CD4-positive, alpha-beta T cell treated with Interferon gamma for 1 hour (primary cell): ENCODE results near the gene ATP6V0E2.
"Not testable (repeated sequence)": the region's sequence is repeated elsewhere in the genome, so short reads cannot be mapped to it uniquely, and the experiment has no call there.

Experiments used
- DNase-seq: peaks from one replicate; pipeline ENCODE4 v3.0.0-alpha.2; 2020

The ATP6V0E2 gene

GRCh38 chr7:149880638-149881311, 7.0 kb downstream of the ATP6V0E2 start:
- DNase-seq = no peak

GRCh38 chr7:149881328-149882247, 7.8 kb downstream of the ATP6V0E2 start:
- DNase-seq = no peak

- no peak for DNase-seq
These were observed 8.7 kb downstream of the ATP6V0E2 start for GRCh38 chr7:149882248-149883047.

- no peak for DNase-seq
These were observed 9.3 kb downstream of the ATP6V0E2 start for GRCh38 chr7:149883048-149883438.

- peak; percentile 48 for DNase-seq
These were observed 9.7 kb downstream of the ATP6V0E2 start for GRCh38 chr7:149883452-149883861.

- no peak for DNase-seq
These were observed 10.2 kb downstream of the ATP6V0E2 start for GRCh38 chr7:149884016-149884415.

GRCh38 chr7:149884541-149884940, 10.8 kb downstream of the ATP6V0E2 start:
- no peak for DNase-seq

GRCh38 chr7:149885191-149886017, 11.6 kb downstream of the ATP6V0E2 start:
- no peak for DNase-seq

- DNase-seq = no peak
These were observed 12.2 kb downstream of the ATP6V0E2 start for GRCh38 chr7:149886018-149886415.

GRCh38 chr7:149887311-149887710, 13.5 kb downstream of the ATP6V0E2 start:
- DNase-seq = no peak

- not testable (repeated sequence) for DNase-seq
These were observed 16.9 kb downstream of the ATP6V0E2 start for GRCh38 chr7:149890715-149891114.

GRCh38 chr7:149894957-149895356, 21.2 kb downstream of the ATP6V0E2 start:
- DNase-seq = not testable (repeated sequence)

GRCh38 chr7:149907776-149908376, 34.1 kb downstream of the ATP6V0E2 start:
- DNase-seq = not testable (repeated sequence)

- not testable (repeated sequence) for DNase-seq
These were observed 36.5 kb downstream of the ATP6V0E2 start for GRCh38 chr7:149910219-149910618.

- DNase-seq = not testable (repeated sequence)
These were observed 38.4 kb downstream of the ATP6V0E2 start for GRCh38 chr7:149912126-149912525.

- DNase-seq = not testable (repeated sequence)
These were observed 52.6 kb downstream of the ATP6V0E2 start for GRCh38 chr7:149926414-149926813.
